Neural cell (in vitro differentiated cells): ENCODE results near the gene TNS1. TPM values are rescaled to one million over a fixed set of nuclear protein-coding genes. Genes with fewer than 3 reads are reported as not detected.

Experiments
- H2AFZ ChIP-seq: fragments of 200-600, 300-800 bp; sonication (generic), shearing (Covaris generic); 2 replicates; pipeline ENCODE4 v1.6.0; 2014; ENCODE audit warnings: low read depth, mild to moderate bottlenecking, antibody characterized with exemption, low read length, moderate library complexity
- H3F3A ChIP-seq: fragments of 200-600 bp; shearing (Covaris generic); 2 replicates; pipeline ENCODE4 v1.6.1; 2016; ENCODE audit warnings: mild to moderate bottlenecking, moderate library complexity, mixed read lengths, antibody characterized with exemption, low read length; ENCODE audit not compliant: insufficient read depth, poor library complexity, severe bottlenecking
- H3K27ac ChIP-seq: fragments of 200-600, 300-800 bp; sonication (generic), shearing (Covaris generic); 2 replicates; pipeline ENCODE4 v1.5.1; 2014; ENCODE audit warnings: mild to moderate bottlenecking, low read length, moderate library complexity
- H3K27me3 ChIP-seq: fragments of 300-800, 200-600 bp; sonication (generic), shearing (Covaris generic); 2 replicates; pipeline ENCODE4 v1.6.0; 2014; ENCODE audit warnings: mild to moderate bottlenecking, low read depth, low read length, moderate library complexity; ENCODE audit not compliant: insufficient read depth
- H3K36me3 ChIP-seq: fragments of 300-800, 200-600 bp; sonication (generic), shearing (Covaris generic); 2 replicates; pipeline ENCODE4 v1.5.1; 2014; ENCODE audit warnings: mild to moderate bottlenecking, antibody characterized with exemption, low read length, moderate library complexity; ENCODE audit not compliant: insufficient read depth
- H3K4me2 ChIP-seq: fragments of 300-800, 200-600 bp; sonication (generic), shearing (Covaris generic); 2 replicates; pipeline ENCODE4 v1.6.0; 2014; ENCODE audit warnings: mild to moderate bottlenecking, low read length
- H3K4me3 ChIP-seq: fragments of 300-800, 200-600 bp; sonication (generic), shearing (Covaris generic); 2 replicates; pipeline ENCODE4 v1.5.1; 2014; ENCODE audit warnings: mild to moderate bottlenecking, low read length, moderate library complexity
- H3K79me2 ChIP-seq: fragments of 200-600 bp; shearing (Covaris generic); replicated peaks from 2 replicates; pipeline ENCODE4 v1.6.0; 2014; ENCODE audit warnings: mild to moderate bottlenecking, low read length, moderate library complexity; ENCODE audit not compliant: insufficient read depth
- H3K9ac ChIP-seq: fragments of 300-800, 200-600 bp; sonication (generic), shearing (Covaris generic); 2 replicates; pipeline ENCODE4 v1.6.1; 2016; ENCODE audit warnings: mild to moderate bottlenecking, low read length, mixed read lengths
- H3K9me2 ChIP-seq: fragments of 200-600 bp; shearing (Covaris generic); 2 replicates; pipeline ENCODE4 v1.6.1; 2016; ENCODE audit warnings: mild to moderate bottlenecking, low read length, mixed read lengths; ENCODE audit not compliant: insufficient read depth
- H3K9me3 ChIP-seq: fragments of 200-600, 300-800 bp; sonication (generic), shearing (Covaris generic); 2 replicates; pipeline ENCODE4 v1.6.1; 2016; ENCODE audit warnings: mild to moderate bottlenecking, mixed run types, low read length, moderate library complexity, mixed read lengths
- H4K20me1 ChIP-seq: fragments of 200-600 bp; shearing (Covaris generic); 2 replicates; pipeline ENCODE4 v1.6.1; 2016; ENCODE audit warnings: mild to moderate bottlenecking, mixed run types; ENCODE audit not compliant: insufficient read depth
- CTCF ChIP-seq: fragments of 450-650 bp; IDR thresholded peaks from 2 replicates; pipeline ENCODE4 v1.5.1; 2014; ENCODE audit warnings: antibody characterized with exemption, mild to moderate bottlenecking, moderate library complexity; ENCODE audit not compliant: poor library complexity, severe bottlenecking
- EP300 ChIP-seq: fragments of 450-650 bp; conservative IDR thresholded peaks from 2 replicates; pipeline ENCODE4 v1.6.1; 2014; ENCODE audit warnings: antibody characterized with exemption, mild to moderate bottlenecking, moderate library complexity; ENCODE audit not compliant: poor library complexity, severe bottlenecking
- EZH2 ChIP-seq: fragments of 200-600, 300-800 bp; shearing (Covaris generic), sonication (generic); IDR thresholded peaks from 2 replicates; pipeline ENCODE4 v1.6.1; 2014; ENCODE audit warnings: antibody characterized with exemption, low read length, borderline replicate concordance, mild to moderate bottlenecking; ENCODE audit not compliant: insufficient read depth, poor library complexity, severe bottlenecking
- MXI1 ChIP-seq: fragments of 450-650 bp; conservative IDR thresholded peaks from 2 replicates; pipeline ENCODE4 v1.6.1; 2014; ENCODE audit warnings: antibody characterized with exemption, mild to moderate bottlenecking; ENCODE audit not compliant: poor library complexity, severe bottlenecking
- POLR2AphosphoS5 ChIP-seq: IDR thresholded peaks from 2 replicates; pipeline ENCODE4 v1.6.1; 2012
- RAD21 ChIP-seq: fragments of 450-650 bp; conservative IDR thresholded peaks from 2 replicates; pipeline ENCODE4 v1.6.1; 2014; ENCODE audit warnings: antibody characterized with exemption, mild to moderate bottlenecking, moderate library complexity
- SMC3 ChIP-seq: fragments of 450-650 bp; conservative IDR thresholded peaks from 2 replicates; pipeline ENCODE4 v1.6.1; 2014; ENCODE audit warnings: antibody characterized with exemption, mild to moderate bottlenecking, moderate library complexity; ENCODE audit not compliant: poor library complexity
- TAF1 ChIP-seq: IDR thresholded peaks from 2 replicates; pipeline ENCODE4 v1.6.1; 2012; ENCODE audit warnings: low read depth
- polyA plus RNA-seq: library from polyadenylated mRNA; depleted of rRNA; stranded (reverse); fragments of >200 nt; gene quantifications from 2 replicates; pipeline ENCODE4 v1.2.3, GENCODE V29; 2014
- TF ChIP-seq, protein P1 (sequence below): IDR thresholded peaks from 2 replicates; pipeline ENCODE4 v1.6.1; 2012; ENCODE audit warnings: borderline replicate concordance

Gene TNS1
- polyA plus RNA-seq, 1 donor from 2014 or later: 1.5 TPM

GRCh38 chr2:217834057-217834620 is 168.7 kb downstream of the TNS1 start:
- no peaks in the 10 kb centered on the region for H4K20me1 ChIP-seq
- H3K9me2 ChIP-seq: no peaks in the 10 kb centered on the region
- H3F3A ChIP-seq: no peaks in the 10 kb centered on the region
- no peaks in the 10 kb centered on the region for H3K36me3 ChIP-seq
- H3K79me2 ChIP-seq: no peaks in the 10 kb centered on the region
- H3K9me3 ChIP-seq: no peaks in the 10 kb centered on the region
- H3K4me3 ChIP-seq: no peak overlapping the region
- no peak overlapping the region for H3K4me2 ChIP-seq
- TF ChIP-seq MXI1 (no peak), SMC3 (no peak), RAD21 (no peak), EZH2 (no peak), TAF1 (no peak), EP300 (no peak), POLR2AphosphoS5 (no peak), CTCF (no peak)
- TF ChIP-seq, protein P1, sequence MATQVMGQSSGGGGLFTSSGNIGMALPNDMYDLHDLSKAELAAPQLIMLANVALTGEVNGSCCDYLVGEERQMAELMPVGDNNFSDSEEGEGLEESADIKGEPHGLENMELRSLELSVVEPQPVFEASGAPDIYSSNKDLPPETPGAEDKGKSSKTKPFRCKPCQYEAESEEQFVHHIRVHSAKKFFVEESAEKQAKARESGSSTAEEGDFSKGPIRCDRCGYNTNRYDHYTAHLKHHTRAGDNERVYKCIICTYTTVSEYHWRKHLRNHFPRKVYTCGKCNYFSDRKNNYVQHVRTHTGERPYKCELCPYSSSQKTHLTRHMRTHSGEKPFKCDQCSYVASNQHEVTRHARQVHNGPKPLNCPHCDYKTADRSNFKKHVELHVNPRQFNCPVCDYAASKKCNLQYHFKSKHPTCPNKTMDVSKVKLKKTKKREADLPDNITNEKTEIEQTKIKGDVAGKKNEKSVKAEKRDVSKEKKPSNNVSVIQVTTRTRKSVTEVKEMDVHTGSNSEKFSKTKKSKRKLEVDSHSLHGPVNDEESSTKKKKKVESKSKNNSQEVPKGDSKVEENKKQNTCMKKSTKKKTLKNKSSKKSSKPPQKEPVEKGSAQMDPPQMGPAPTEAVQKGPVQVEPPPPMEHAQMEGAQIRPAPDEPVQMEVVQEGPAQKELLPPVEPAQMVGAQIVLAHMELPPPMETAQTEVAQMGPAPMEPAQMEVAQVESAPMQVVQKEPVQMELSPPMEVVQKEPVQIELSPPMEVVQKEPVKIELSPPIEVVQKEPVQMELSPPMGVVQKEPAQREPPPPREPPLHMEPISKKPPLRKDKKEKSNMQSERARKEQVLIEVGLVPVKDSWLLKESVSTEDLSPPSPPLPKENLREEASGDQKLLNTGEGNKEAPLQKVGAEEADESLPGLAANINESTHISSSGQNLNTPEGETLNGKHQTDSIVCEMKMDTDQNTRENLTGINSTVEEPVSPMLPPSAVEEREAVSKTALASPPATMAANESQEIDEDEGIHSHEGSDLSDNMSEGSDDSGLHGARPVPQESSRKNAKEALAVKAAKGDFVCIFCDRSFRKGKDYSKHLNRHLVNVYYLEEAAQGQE: no peak
- H3K27me3 ChIP-seq: no peaks in the 10 kb centered on the region
- no peak overlapping the region for H3K27ac ChIP-seq
- no peak overlapping the region for H2AFZ ChIP-seq
- H3K9ac ChIP-seq: no peak overlapping the region

- no peak overlapping the region for H3K4me3 ChIP-seq
- H3K27me3 ChIP-seq: no peaks in the 10 kb centered on the region
- H3K79me2 ChIP-seq: no peaks in the 10 kb centered on the region
- no peaks in the 10 kb centered on the region for H3K36me3 ChIP-seq
- H3K4me2 ChIP-seq: no peak overlapping the region
- H3K27ac ChIP-seq: no peak overlapping the region
- H3K9ac ChIP-seq: no peak overlapping the region
- no peaks in the 10 kb centered on the region for H3K9me3 ChIP-seq
- no peaks in the 10 kb centered on the region for H4K20me1 ChIP-seq
- no peak for TF ChIP-seq SMC3
- TF ChIP-seq RAD21: no peak
- no peak for TF ChIP-seq EZH2
- TF ChIP-seq EP300: no peak
- no peak for TF ChIP-seq POLR2AphosphoS5
- TF ChIP-seq MXI1: no peak
- TF ChIP-seq, protein P1: no peak
- no peak for TF ChIP-seq TAF1
- TF ChIP-seq CTCF: no peak
- no peaks in the 10 kb centered on the region for H3K9me2 ChIP-seq
- H2AFZ ChIP-seq: no peak overlapping the region
- H3F3A ChIP-seq: no peaks in the 10 kb centered on the region
Measured at GRCh38 chr2:217833439-217833838, 169.4 kb downstream of the TNS1 start.
